Esophagus squamous epithelium (tissue), 5 donors: ENCODE data around the gene ACAP1. TPM values are rescaled to one million over a fixed set of nuclear protein-coding genes. Genes with fewer than 3 reads are reported as not detected.

ENCODE experiments used
- DNase-seq: peaks from one replicate; lab custom pipeline; 2025; lab: John Stamatoyannopoulos, UW
- H3K27ac ChIP-seq, 4 donors: fragments of 200-600 bp; sonication (generic); one replicate each; pipeline ENCODE4 v1.5.1; 2016 to 2019; ENCODE audit warnings: mild to moderate bottlenecking in 1 of 4
- H3K27me3 ChIP-seq, 4 donors: fragments of 200-600 bp; sonication (generic); 1 replicate in 3 of 4; 2 replicates in 1 of 4; pipeline versions ENCODE4 v1.5.1 to v1.6.0; 2017 to 2021; ENCODE audit warnings: antibody characterized with exemption in 1 of 4
- H3K36me3 ChIP-seq, 3 donors: fragments of 200-600 bp; sonication (generic); one replicate each; pipeline ENCODE4 v1.5.1; 2016 to 2019
- H3K4me1 ChIP-seq, 3 donors: fragments of 200-600 bp; sonication (generic); one replicate each; pipeline ENCODE4 v1.5.1; 2017 to 2019
- H3K4me3 ChIP-seq, 4 donors: fragments of 200-600 bp; sonication (generic); 1 replicate in 3 of 4; 2 replicates in 1 of 4; pipeline ENCODE4 v1.5.1; 2016 to 2019; ENCODE audit warnings: mild to moderate bottlenecking in 2 of 4, moderate library complexity in 1 of 4
- H3K9me3 ChIP-seq, 3 donors: fragments of 200-600 bp; sonication (generic); one replicate each; pipeline ENCODE4 v1.5.1; 2016 to 2019
- CTCF ChIP-seq, 6 experiments: fragments of 450-650 bp in 4 of 6; fragments of 200-600 bp in 2 of 6; sonication (generic) in 2 of 6; IDR thresholded peaks; one replicate each; pipeline ENCODE4 v1.5.1; 2016 to 2019; ENCODE audit warnings: antibody characterized with exemption in 6 of 6, mild to moderate bottlenecking in 4 of 6, moderate library complexity in 4 of 6
- POLR2A ChIP-seq, 4 donors: fragments of 450-650 bp; IDR thresholded peaks; one replicate each; pipeline ENCODE4 v1.6.1; 2017; ENCODE audit warnings: antibody characterized with exemption in 4 of 4, mild to moderate bottlenecking in 4 of 4, moderate library complexity in 3 of 4
- WGBS, 2 donors: methylation state at CpG; one replicate each; pipeline ENCODE4 v1.1.5; 2018; 5-methylcytosine and 5-hydroxymethylcytosine counted together
- intact Hi-C: fragments of 100-400 bp; cut with DNase I; formaldehyde crosslinking; loops from one replicate; pipeline ENCODE4 v1.15.0; 2022
- small RNA-seq, 4 donors: library from RNA; depleted of rRNA; stranded (forward); fragments of <200 nt; gene quantifications; one replicate each; pipeline ENCODE3, GENCODE V24; 2016
- total RNA-seq, 4 donors: library from RNA; depleted of rRNA; stranded (reverse); fragments of >200 nt; gene quantifications; one replicate each; pipeline ENCODE4 v1.1.0, GENCODE V29; 2016
- donor health status: DM: yes; HTN: yes; CAD: no.

ACAP1 gene
- total RNA-seq, 4 donors from 2014 or later: 3.2 to 5.5 (median 3.8) TPM

- Histone ChIP-seq H3K4me1 (peaks cover 11 to 32% (median 17%) of the 10 kb centered on the region in 3 donors), H3K4me3 (peak within 1 kb of the TSS; percentile 75 to 93 (median 86)), H3K27me3 (no peaks in the 10 kb centered on the region), H3K36me3 (peaks cover 6 to 37% (median 8%) of the 10 kb centered on the region in 3 donors), H3K9me3 (no peaks in the 10 kb centered on the region), H3K27ac (peak within 1 kb of the TSS; percentile 87 to 97 (median 94))
- 0% methylated on average over 6 to 9 of the region's 71 CpGs for WGBS, 2 donors
- intact Hi-C loops: no loop called here
- TF ChIP-seq CTCF (IDR thresholded peaks at IDR 0.05) (peak in 4 of 6 experiments; percentile 17 to 48 (median 35)), POLR2A (IDR thresholded peaks at IDR 0.05) (peak in 3 of 4 donors; percentile 23 to 94 (median 85))
- no peak for DNase-seq
Measured at GRCh38 chr17:7394452-7395191, 58.3 kb downstream of the ACAP1 start, which contains the start of gene PLSCR3. Gene PLSCR3, minus strand, starts transcription at chr17:7394525. Its CDS starts 415 bp downstream, at chr17:7394110.

- H3K4me1 ChIP-seq: peaks cover 11 to 29% (median 17%) of the 10 kb centered on the region in 3 donors
- WGBS, 2 donors: 92 to 93% methylated on average over 3 to 4 of the region's 4 CpGs
- intact Hi-C loops: no loop called here
- peaks cover 0 to 22% (median 8%) of the 10 kb centered on the region in 3 donors for H3K36me3 ChIP-seq
- TF ChIP-seq CTCF (IDR thresholded peaks at IDR 0.05) (peak in 1 of 6 experiments; percentile 18), POLR2A (IDR thresholded peaks at IDR 0.05) (no peak)
- H3K27me3 ChIP-seq: no peaks in the 10 kb centered on the region
- no peaks in the 10 kb centered on the region for H3K9me3 ChIP-seq
- H3K27ac ChIP-seq: no peak overlapping the region
- H3K4me3 ChIP-seq: no peak overlapping the region
- DNase-seq: no peak
Measured at GRCh38 chr17:7396147-7396546, 59.8 kb downstream of the ACAP1 start.

- H3K4me1 ChIP-seq: peaks cover 19 to 36% (median 19%) of the 10 kb centered on the region in 3 donors
- intact Hi-C loops: no loop called here
Measured at GRCh38 chr17:7398612-7399011, 62.3 kb downstream of the ACAP1 start.

More at GRCh38 chr17:7398612-7399011, 62.3 kb downstream of the ACAP1 start:
- no peaks in the 10 kb centered on the region for H3K9me3 ChIP-seq
- 82 to 89% methylated on average over 2 of the region's 2 CpGs for WGBS, 2 donors
- no peaks in the 10 kb centered on the region for H3K27me3 ChIP-seq
- H3K36me3 ChIP-seq: no peaks in the 10 kb centered on the region
- TF ChIP-seq POLR2A (IDR thresholded peaks at IDR 0.05): no peak
- no peak overlapping the region for H3K27ac ChIP-seq
- DNase-seq: no peak
- no peak overlapping the region for H3K4me3 ChIP-seq

Small RNAs within 50 kb of the gene (small RNA-seq; reads per million reads assigned to genes)
- 0 reads per million in 4 donors for gene AC026954.2

Other genes with a start within 250 kb of the ACAP1 start
- gene ASGR2, start 221.7 kb upstream of the ACAP1 start, total RNA-seq: under 1 TPM in 2 of 4 donors, not detected in 2; 0.50 to 0.95 TPM
- gene ASGR1, start 157.2 kb upstream of the ACAP1 start, total RNA-seq: 1 to 10 TPM in 1 of 4 donors, under 1 TPM in 2, not detected in 1; 0.42 to 1.1 (median 0.97) TPM
- gene DLG4, start 116.7 kb upstream of the ACAP1 start, total RNA-seq: 10 to 100 TPM in 1 of 4 donors, 1 to 10 TPM in 3; 2.6 to 13.9 (median 6.0) TPM
- 100 to 1,000 TPM; 453 to 742 (median 464) TPM for gene ACADVL, start 116.6 kb upstream of the ACAP1 start, total RNA-seq
- gene DVL2, start 102.0 kb upstream of the ACAP1 start, total RNA-seq: 10 to 100 TPM; 21.4 to 58.0 (median 37.3) TPM
- 10 to 100 TPM; 24.7 to 30.6 (median 27.0) TPM for gene PHF23, start 97.1 kb upstream of the ACAP1 start, total RNA-seq
- 100 to 1,000 TPM; 172 to 384 (median 197) TPM for gene GABARAP, start 94.1 kb upstream of the ACAP1 start, total RNA-seq
- 10 to 100 TPM; 42.0 to 52.1 (median 47.8) TPM for gene CTDNEP1, start 84.8 kb upstream of the ACAP1 start, total RNA-seq
- 10 to 100 TPM; 14.9 to 21.8 (median 16.6) TPM for gene ELP5, start 84.3 kb upstream of the ACAP1 start, total RNA-seq
- 100 to 1,000 TPM; 172 to 411 (median 208) TPM for gene CLDN7, start 74.1 kb upstream of the ACAP1 start, total RNA-seq
- 10 to 100 TPM in 1 of 4 donors, 1 to 10 TPM in 2, under 1 TPM in 1; 0.83 to 21.7 (median 2.5) TPM for gene SLC2A4, start 54.8 kb upstream of the ACAP1 start, total RNA-seq
- gene YBX2, start 41.9 kb upstream of the ACAP1 start, total RNA-seq: 1 to 10 TPM in 3 of 4 donors, under 1 TPM in 1; 0.44 to 3.8 (median 2.3) TPM
- 100 to 1,000 TPM; 324 to 543 (median 394) TPM for gene EIF5A, start 28.9 kb upstream of the ACAP1 start, total RNA-seq
- 10 to 100 TPM; 40.9 to 80.7 (median 70.5) TPM for gene GPS2, start 21.2 kb upstream of the ACAP1 start, total RNA-seq
- gene NEURL4, start 7.2 kb upstream of the ACAP1 start, total RNA-seq: 10 to 100 TPM in 3 of 4 donors, 1 to 10 TPM in 1; 9.7 to 18.7 (median 14.4) TPM
- 10 to 100 TPM; 12.6 to 26.6 (median 22.1) TPM for gene KCTD11, start 15.6 kb downstream of the ACAP1 start, total RNA-seq
- not detected for gene TMEM95, start 18.6 kb downstream of the ACAP1 start, total RNA-seq
- gene TNK1, start 44.6 kb downstream of the ACAP1 start, total RNA-seq: 10 to 100 TPM in 2 of 4 donors, 1 to 10 TPM in 2; 6.2 to 15.2 (median 9.9) TPM
- gene PLSCR3, start 58.0 kb downstream of the ACAP1 start, total RNA-seq: 10 to 100 TPM; 18.6 to 33.5 (median 24.7) TPM
- gene TMEM256, start 67.6 kb downstream of the ACAP1 start, total RNA-seq: 10 to 100 TPM; 27.9 to 88.0 (median 66.7) TPM
- 1 to 10 TPM; 1.4 to 5.3 (median 2.0) TPM for gene NLGN2, start 71.3 kb downstream of the ACAP1 start, total RNA-seq
- not detected for gene SPEM1, start 83.8 kb downstream of the ACAP1 start, total RNA-seq
- not detected for gene SPEM2, start 89.1 kb downstream of the ACAP1 start, total RNA-seq
- not detected for gene SPEM3, start 92.3 kb downstream of the ACAP1 start, total RNA-seq
- 10 to 100 TPM; 12.2 to 20.8 (median 16.9) TPM for gene TMEM102, start 98.9 kb downstream of the ACAP1 start, total RNA-seq
- gene FGF11, start 103.0 kb downstream of the ACAP1 start, total RNA-seq: 10 to 100 TPM in 1 of 4 donors, 1 to 10 TPM in 3; 2.7 to 18.1 (median 6.1) TPM
- gene CHRNB1, start 108.5 kb downstream of the ACAP1 start, total RNA-seq: 1 to 10 TPM; 2.4 to 7.2 (median 4.6) TPM
- gene ZBTB4, start 143.1 kb downstream of the ACAP1 start, total RNA-seq: 10 to 100 TPM; 13.4 to 35.1 (median 28.5) TPM
- gene SLC35G6, start 144.9 kb downstream of the ACAP1 start, total RNA-seq: not detected
- gene POLR2A, start 147.8 kb downstream of the ACAP1 start, total RNA-seq: 10 to 100 TPM; 59.3 to 94.9 (median 78.2) TPM
- 10 to 100 TPM in 1 of 4 donors, 1 to 10 TPM in 3; 3.5 to 41.6 (median 6.5) TPM for gene TNFSF12, start 212.5 kb downstream of the ACAP1 start, total RNA-seq
- 10 to 100 TPM in 2 of 4 donors, 1 to 10 TPM in 2; 3.8 to 21.7 (median 10.9) TPM for gene TNFSF13, start 222.2 kb downstream of the ACAP1 start, total RNA-seq
- gene SENP3, start 225.4 kb downstream of the ACAP1 start, total RNA-seq: 10 to 100 TPM; 32.1 to 65.4 (median 48.3) TPM
- 10 to 100 TPM; 32.1 to 52.9 (median 45.2) TPM for gene CD68, start 243.1 kb downstream of the ACAP1 start, total RNA-seq
- 100 to 1,000 TPM in 2 of 4 donors, 10 to 100 TPM in 2; 69.3 to 123 (median 100) TPM for gene MPDU1, start 247.3 kb downstream of the ACAP1 start, total RNA-seq